GM12874 (cell line): ENCODE data around the gene LMBRD2.

ENCODE experiments used
- CTCF ChIP-seq: IDR thresholded peaks from 2 replicates; pipeline ENCODE4 v1.5.1; 2011; ENCODE audit warnings: low read depth, mild to moderate bottlenecking, control low read depth, low read length, moderate library complexity; ENCODE audit not compliant: insufficient read depth

The LMBRD2 gene

GRCh38 chr5:36089989-36090388 lies 61.7 kb downstream of the LMBRD2 start:
- peak; percentile 64 for TF ChIP-seq CTCF

- TF ChIP-seq CTCF: peak; percentile 71; the same call in 1 of the 2 replicates
Observed at GRCh38 chr5:36079200-36079781, 72.4 kb downstream of the LMBRD2 start.

- no peak for TF ChIP-seq CTCF
Observed at GRCh38 chr5:36078430-36078829, 73.3 kb downstream of the LMBRD2 start.

GRCh38 chr5:36073595-36074216 lies 78.0 kb downstream of the LMBRD2 start:
- peak; percentile 48; the same call in 1 of the 2 replicates for TF ChIP-seq CTCF

GRCh38 chr5:36070687-36071571 lies 80.8 kb downstream of the LMBRD2 start:
- no peak for TF ChIP-seq CTCF

- no peak for TF ChIP-seq CTCF
Observed at GRCh38 chr5:36068751-36069281, 82.9 kb downstream of the LMBRD2 start.
